K562 (cell line): ENCODE results near the gene LIN7A.

Experiments used
- BRD9 ChIP-seq: fragments of 450-650 bp; IDR thresholded peaks from 2 replicates; pipeline ENCODE4 v1.6.1; 2018; ENCODE audit warnings: low read depth; ENCODE audit not compliant: partially characterized antibody
- CTCF ChIP-seq, 3 experiments: IDR thresholded peaks in 2 of 3; conservative IDR thresholded peaks in 1 of 3; 2 replicates each; pipeline ENCODE4 v1.5.1; 2011 to 2012; ENCODE audit warnings: low read length in 3 of 3, mild to moderate bottlenecking in 3 of 3, control low read depth in 2 of 3, improper control_type of control experiment in 1 of 3, inconsistent platforms in 1 of 3, low read depth in 1 of 3, mixed read lengths in 1 of 3, moderate library complexity in 1 of 3; ENCODE audit not compliant: insufficient read depth in 2 of 3
- ETS1 ChIP-seq: conservative IDR thresholded peaks from 2 replicates; pipeline ENCODE4 v1.6.1; 2011; ENCODE audit warnings: low read depth, mild to moderate bottlenecking, low read length; ENCODE audit not compliant: control insufficient read depth
- KLF6 ChIP-seq: fragments of 250-450 bp; sonication (Bioruptor Pico); IDR thresholded peaks from 2 replicates; pipeline ENCODE4 v1.4.0; 2020; ENCODE audit warnings: mild to moderate bottlenecking, moderate library complexity, borderline replicate concordance
- MAFK ChIP-seq: IDR thresholded peaks from 2 replicates; pipeline ENCODE4 v1.6.1; 2011; ENCODE audit warnings: low read length, improper control_type of control experiment
- PHB2 ChIP-seq: fragments of 450-650 bp; IDR thresholded peaks from 2 replicates; pipeline ENCODE4 v1.6.1; 2017; ENCODE audit warnings: low read depth
- PHF21A ChIP-seq: fragments of 450-650 bp; IDR thresholded peaks from 2 replicates; pipeline ENCODE4 v1.6.1; 2017; ENCODE audit warnings: low read depth, borderline replicate concordance
- ZBTB8A ChIP-seq: fragments of 450-650 bp; IDR thresholded peaks from 2 replicates; pipeline ENCODE4 v1.6.1; 2018; ENCODE audit warnings: mild to moderate bottlenecking, moderate library complexity; ENCODE audit not compliant: partially characterized antibody
- ZFX ChIP-seq: sonication (generic); formaldehyde crosslinking; IDR thresholded peaks from 2 replicates; pipeline ENCODE4 v1.8.0; 2022; ENCODE audit warnings: mild to moderate bottlenecking, missing genetic modification reagents, moderate library complexity
- ZNF143 ChIP-seq: sonication (generic); formaldehyde crosslinking; IDR thresholded peaks from 2 replicates; pipeline ENCODE4 v1.9.0; 2022; ENCODE audit warnings: mild to moderate bottlenecking, missing genetic modification reagents

- TF ChIP-seq ZNF143 (CRISPR knock-in tag) = no peak
- no peak for TF ChIP-seq CTCF (IDR thresholded peaks at IDR 0.05 in 2 of 3, conservative IDR thresholded peaks at IDR 0.05 in 1 of 3; ENCODE audit: insufficient read depth in 2 of 3, low read depth in 1 of 3, low read length in 3 of 3)
- TF ChIP-seq ETS1 = no peak
- no peak for TF ChIP-seq PHF21A
- no peak for TF ChIP-seq MAFK
- no peak for TF ChIP-seq BRD9
- no peak for TF ChIP-seq PHB2
- no peak for TF ChIP-seq ZBTB8A
- no peak for TF ChIP-seq KLF6 (CRISPR knock-in tag)
- no peak for TF ChIP-seq ZFX (CRISPR knock-in tag)
Measured at GRCh38 chr12:80941916-80942315, 4.2 kb upstream of the LIN7A start.
